ENCODE data around the gene ASRGL1. TPM values are rescaled to one million over a fixed set of nuclear protein-coding genes. Genes with fewer than 3 reads are reported as not detected.

ASRGL1 gene
- total RNA-seq, 1 experiment from 2014 or later: 37.7 TPM

GRCh38 chr11:62401356-62401755, 64.1 kb downstream of the ASRGL1 start:
- POLR2A ChIA-PET (ENCODE audit: low non-redundant PET): interaction anchor here (0.7 kb wide), 1 partner anchor 40 kb away, joined by 3 read pairs; no protein-coding TSS in a partner anchor
- TF ChIP-seq CTCF (conservative IDR thresholded peaks at IDR 0.05; ENCODE audit: low read depth, low read length): no peak
- TF ChIP-seq EZH2 (IDR thresholded peaks at IDR 0.05; ENCODE audit: borderline replicate concordance, low read depth, low read length, poor library complexity, severe bottlenecking): no peak
- H3K27ac ChIP-seq (ENCODE audit: low read depth, low read length, poor library complexity, severe bottlenecking): no peak overlapping the region

GRCh38 chr11:62401811-62402210, 64.6 kb downstream of the ASRGL1 start:
- Histone ChIP-seq H3K36me3 (ENCODE audit: insufficient read depth, low read length, poor library complexity, severe bottlenecking) (no peaks in the 10 kb centered on the region), H3K9me3 (ENCODE audit: low read depth, low read length, poor library complexity, severe bottlenecking) (no peaks in the 10 kb centered on the region), H3K27me3 (replicated peaks; ENCODE audit: insufficient read depth, low read depth, low read length, poor library complexity) (no peaks in the 10 kb centered on the region), H3K27ac (ENCODE audit: low read depth, low read length, poor library complexity, severe bottlenecking) (no peak overlapping the region), H3K4me3 (ENCODE audit: low read depth, low read length, poor library complexity, severe bottlenecking) (no peak overlapping the region), H3K4me1 (ENCODE audit: insufficient read depth, low read length, poor library complexity, severe bottlenecking) (no peaks in the 10 kb centered on the region)
- TF ChIP-seq CTCF (conservative IDR thresholded peaks at IDR 0.05; ENCODE audit: low read depth, low read length) (no peak), EZH2 (IDR thresholded peaks at IDR 0.05; ENCODE audit: borderline replicate concordance, low read depth, low read length, poor library complexity, severe bottlenecking) (no peak)
- intact Hi-C loops (cut with micrococcal nuclease; ENCODE audit: unreplicated experiment): no loop called here
- no TSS peak for BruUV-seq (replicated peaks)
- no peak for DNase-seq (ENCODE audit: low spot score)
- ChIA-PET CTCF (no interaction called here), POLR2A (ENCODE audit: low non-redundant PET) (interaction anchor here (0.7 kb wide), 1 partner anchor 41 kb away, joined by 3 read pairs; no protein-coding TSS in a partner anchor)

More at GRCh38 chr11:62401356-62401755, 64.1 kb downstream of the ASRGL1 start:
- no peaks in the 10 kb centered on the region for H3K4me1 ChIP-seq (ENCODE audit: insufficient read depth, low read length, poor library complexity, severe bottlenecking)
- intact Hi-C loops (cut with micrococcal nuclease; ENCODE audit: unreplicated experiment): no loop called here
- H3K36me3 ChIP-seq (ENCODE audit: insufficient read depth, low read length, poor library complexity, severe bottlenecking): no peaks in the 10 kb centered on the region
- no peaks in the 10 kb centered on the region for H3K27me3 ChIP-seq (replicated peaks; ENCODE audit: insufficient read depth, low read depth, low read length, poor library complexity)
- H3K9me3 ChIP-seq (ENCODE audit: low read depth, low read length, poor library complexity, severe bottlenecking): no peaks in the 10 kb centered on the region
- no peak overlapping the region for H3K4me3 ChIP-seq (ENCODE audit: low read depth, low read length, poor library complexity, severe bottlenecking)
- CTCF ChIA-PET: interaction anchor here (0.6 kb wide), 1 partner anchor 22 kb away, joined by 5 read pairs; no protein-coding TSS in a partner anchor
- DNase-seq (ENCODE audit: low spot score): no peak
- no TSS peak for BruUV-seq (replicated peaks)

- POLR2A ChIA-PET (ENCODE audit: low non-redundant PET): no interaction called here
- BruUV-seq (replicated peaks): no TSS peak
- Histone ChIP-seq H3K4me3 (ENCODE audit: low read depth, low read length, poor library complexity, severe bottlenecking) (no peak overlapping the region), H3K27ac (ENCODE audit: low read depth, low read length, poor library complexity, severe bottlenecking) (no peak overlapping the region), H3K9me3 (ENCODE audit: low read depth, low read length, poor library complexity, severe bottlenecking) (no peaks in the 10 kb centered on the region), H3K27me3 (replicated peaks; ENCODE audit: insufficient read depth, low read depth, low read length, poor library complexity) (no peaks in the 10 kb centered on the region), H3K4me1 (ENCODE audit: insufficient read depth, low read length, poor library complexity, severe bottlenecking) (no peaks in the 10 kb centered on the region), H3K36me3 (ENCODE audit: insufficient read depth, low read length, poor library complexity, severe bottlenecking) (no peaks in the 10 kb centered on the region)
- DNase-seq (ENCODE audit: low spot score): no peak
- no peak for TF ChIP-seq CTCF (conservative IDR thresholded peaks at IDR 0.05; ENCODE audit: low read depth, low read length)
- TF ChIP-seq EZH2 (IDR thresholded peaks at IDR 0.05; ENCODE audit: borderline replicate concordance, low read depth, low read length, poor library complexity, severe bottlenecking): no peak
- CTCF ChIA-PET: no interaction called here
- intact Hi-C loops (cut with micrococcal nuclease; ENCODE audit: unreplicated experiment): no loop called here
Observed at GRCh38 chr11:62402226-62402959, 65.1 kb downstream of the ASRGL1 start.
